IPS DF 19.7 (cell line): Measurements from ENCODE around the gene KASH5.

Experiments
- DNase-seq: peaks from one replicate; pipeline ENCODE4 v3.0.0-alpha.2; 2013; ENCODE audit warnings: low read depth, low spot score

KASH5 gene

DNA sequence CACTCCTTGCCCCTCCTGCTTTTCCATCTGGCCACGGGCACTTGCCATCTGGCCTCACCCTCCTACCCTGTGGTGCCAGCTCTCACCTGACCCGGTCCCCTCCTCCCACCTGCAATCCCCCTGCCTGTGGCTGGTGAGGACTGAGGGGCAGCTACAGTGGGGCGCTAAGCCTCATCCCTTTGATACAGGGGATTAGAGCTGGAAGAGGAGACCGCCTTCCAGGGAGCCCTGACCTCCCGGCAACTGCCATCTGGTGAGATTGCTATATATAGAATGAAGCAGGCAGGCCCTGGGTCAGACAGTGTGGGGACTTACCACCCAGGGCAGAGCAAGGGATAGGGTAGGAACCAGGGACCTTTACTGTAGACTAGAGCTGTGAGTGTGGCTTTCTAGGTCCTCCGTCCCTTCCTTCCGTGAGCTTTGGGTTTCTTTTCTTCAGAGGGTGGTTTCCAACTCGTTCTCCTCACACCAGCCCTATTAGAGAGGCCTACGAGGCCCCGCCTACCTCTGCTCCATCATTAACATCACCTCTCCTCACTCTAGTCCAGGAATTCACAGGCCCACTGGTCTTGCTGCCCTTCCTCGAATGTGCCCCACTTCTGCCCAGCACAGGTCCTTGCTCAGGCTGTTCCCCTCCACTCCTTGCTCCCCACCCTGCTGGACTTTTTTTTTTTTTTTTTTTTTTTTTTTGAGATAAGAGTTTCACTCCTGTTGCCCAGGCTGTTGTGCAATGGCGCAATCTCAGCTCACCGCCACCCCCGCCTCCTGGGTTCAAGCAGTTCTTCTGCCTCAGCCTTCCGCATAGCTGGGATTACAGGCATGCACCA lies 7.7 kb downstream of the KASH5 start:
- DNase-seq, result no peak

DNA sequence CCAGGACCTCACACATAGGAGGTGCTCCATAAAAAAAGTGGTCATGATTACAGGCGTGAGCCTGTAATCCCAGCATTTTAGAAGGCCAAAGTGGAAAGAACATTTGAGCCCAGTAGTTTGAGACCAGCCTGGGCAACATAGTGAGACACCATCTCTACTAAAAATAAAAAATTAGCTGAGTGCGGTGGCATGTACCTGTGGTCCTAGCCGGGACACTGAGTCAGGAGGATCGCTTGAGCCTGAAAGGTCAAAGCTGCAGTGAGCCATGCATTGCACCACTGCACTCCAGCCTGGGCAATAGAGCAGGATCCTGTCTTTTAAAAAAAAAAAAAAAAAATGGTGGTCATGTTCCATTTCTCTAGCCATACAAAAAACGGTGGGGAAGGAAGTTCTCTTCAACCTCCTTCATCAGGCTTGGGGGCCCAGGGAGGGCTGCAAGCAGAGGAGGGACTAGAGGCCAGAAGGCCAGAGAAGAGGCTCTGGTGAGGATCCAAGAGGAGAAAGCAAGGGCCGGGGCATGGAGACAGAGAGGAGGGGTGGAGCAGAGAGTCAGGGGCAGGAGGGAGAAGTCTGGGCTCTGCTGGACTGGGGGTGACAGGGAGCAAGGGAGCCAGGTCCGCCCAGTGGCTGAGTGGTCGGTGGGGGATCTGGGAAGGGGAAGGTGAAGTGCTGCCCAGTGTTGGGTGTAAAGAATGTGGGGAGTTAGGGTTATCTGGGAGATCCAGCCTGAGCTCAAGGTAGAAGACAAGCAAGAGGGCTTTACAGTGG lies 8.9 kb downstream of the KASH5 start:
- no peak for DNase-seq

GRCh38 chr19:49398001-49398615 lies 10.1 kb downstream of the KASH5 start:
- no peak for DNase-seq

DNA sequence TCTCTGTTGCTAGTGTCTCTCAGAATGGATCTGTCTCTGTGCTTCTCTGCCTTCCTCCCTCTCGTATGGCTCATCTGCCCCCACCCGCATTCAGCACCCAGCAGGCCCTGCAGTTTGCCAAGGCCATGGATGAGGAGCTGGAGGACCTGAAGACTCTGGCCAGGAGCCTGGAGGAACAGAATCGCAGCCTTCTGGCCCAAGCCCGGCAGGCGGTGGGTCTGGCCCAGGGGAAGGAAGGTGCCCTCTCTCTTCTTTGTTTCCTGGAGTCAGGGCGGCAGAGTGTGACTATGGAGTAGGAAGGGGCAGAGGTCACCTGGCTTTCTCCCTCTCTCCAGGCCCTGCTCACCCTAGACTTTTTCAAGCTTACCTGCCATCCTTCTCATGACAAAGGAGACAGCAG lies 10.9 kb downstream of the KASH5 start:
- no peak for DNase-seq

- DNase-seq, result no peak
These were observed 12.0 kb downstream of the KASH5 start for GRCh38 chr19:49400029-49400428.

DNA sequence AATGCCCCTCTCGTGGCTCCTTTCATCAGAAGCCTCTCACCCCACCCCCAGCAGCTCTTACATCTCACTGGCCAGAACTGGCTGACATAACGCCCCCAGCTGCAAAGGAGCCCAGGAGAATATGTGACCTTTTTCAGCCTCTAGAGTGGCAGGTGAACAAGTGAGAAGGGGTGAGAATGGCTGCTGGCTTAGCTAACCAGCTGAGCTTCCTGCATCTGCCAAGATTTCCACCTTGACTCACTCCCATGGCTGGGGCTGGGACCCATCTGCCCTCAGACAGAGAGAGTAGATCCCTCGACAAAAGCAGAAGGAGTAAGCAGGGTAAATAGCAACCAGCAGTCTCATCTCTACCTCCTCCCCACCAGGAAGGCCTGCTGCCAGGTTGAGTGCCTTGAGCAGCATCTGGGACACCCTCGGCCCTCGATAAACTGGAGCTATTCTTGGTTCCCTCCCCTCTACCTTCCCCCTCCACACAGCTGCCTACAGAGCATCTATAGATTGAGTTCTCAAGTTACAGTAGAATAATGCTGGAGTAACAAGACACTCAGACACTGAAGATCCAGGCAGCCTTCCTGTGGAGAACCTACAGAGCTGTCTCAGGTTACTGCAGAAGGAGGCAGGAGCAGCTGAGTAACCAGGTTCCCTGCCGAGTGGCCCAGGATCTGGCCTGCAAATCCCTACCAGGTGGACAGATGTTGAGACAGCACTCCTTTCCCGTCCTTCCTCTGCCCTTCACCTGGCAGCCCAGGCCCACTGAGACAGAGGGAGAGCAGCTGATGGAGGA lies 15.5 kb downstream of the KASH5 start:
- peak; percentile 99 for DNase-seq

GRCh38 chr19:49407079-49407478 lies 19.0 kb downstream of the KASH5 start:
- no peak for DNase-seq

- DNase-seq, result no peak
These were observed 19.5 kb downstream of the KASH5 start for GRCh38 chr19:49407482-49408015.

- DNase-seq, result no peak
These were observed 20.9 kb downstream of the KASH5 start for GRCh38 chr19:49408816-49409440.

DNA sequence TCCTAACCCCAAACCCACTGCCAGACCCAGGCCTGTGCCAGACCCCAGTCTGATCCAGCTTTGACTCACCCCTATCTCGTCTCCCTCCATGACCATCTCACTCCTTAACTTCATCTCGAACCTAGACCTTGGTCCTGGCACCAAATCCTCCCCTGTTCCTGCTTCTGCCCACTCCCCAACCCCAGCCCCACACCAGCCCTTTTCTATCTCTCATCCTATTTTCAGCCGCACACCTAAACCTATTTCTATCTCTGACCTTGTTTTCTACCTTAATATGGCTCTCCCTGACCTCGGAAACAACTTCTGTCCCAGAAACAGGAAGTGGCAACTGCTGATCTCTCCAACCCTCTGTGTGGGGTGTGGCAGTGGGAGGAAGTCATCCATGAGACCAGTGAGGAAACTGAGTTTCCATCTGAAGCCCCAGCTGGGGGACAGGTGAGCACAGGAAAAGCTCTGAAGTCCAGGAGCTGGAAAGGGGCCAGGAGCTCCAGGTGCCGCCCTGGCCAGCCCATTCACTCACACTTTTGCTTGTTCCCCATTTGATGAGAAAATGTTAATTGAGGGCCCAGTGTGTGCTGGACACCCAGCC lies 21.5 kb downstream of the KASH5 start:
- DNase-seq, result no peak

GRCh38 chr19:49411681-49412326 lies 23.8 kb downstream of the KASH5 start:
- DNase-seq, result no peak

DNA sequence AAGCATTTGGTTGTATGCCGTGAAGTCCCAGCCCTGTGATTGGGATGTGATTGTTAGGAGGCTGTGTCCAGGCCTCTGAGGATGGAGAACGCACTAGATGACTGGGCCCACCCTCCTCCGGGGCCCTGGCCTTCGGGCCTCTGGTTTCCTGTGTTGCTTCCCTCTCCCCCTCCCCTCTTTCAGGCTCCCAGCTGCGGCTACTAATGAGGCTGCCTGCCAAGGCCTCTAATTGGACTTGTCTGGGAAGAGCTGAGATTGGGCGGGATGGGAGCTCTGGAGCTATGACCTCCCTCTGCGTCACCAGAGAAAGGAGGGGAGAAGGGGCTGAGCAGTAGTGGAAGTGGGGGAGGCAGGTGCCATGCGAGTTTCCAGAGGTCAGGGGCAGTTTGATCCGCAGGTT lies 25.3 kb downstream of the KASH5 start:
- DNase-seq, result no peak

- no peak for DNase-seq
These were observed 26.2 kb downstream of the KASH5 start for GRCh38 chr19:49414256-49414655.

GRCh38 chr19:49415102-49415809 lies 27.2 kb downstream of the KASH5 start:
- no peak for DNase-seq

DNA sequence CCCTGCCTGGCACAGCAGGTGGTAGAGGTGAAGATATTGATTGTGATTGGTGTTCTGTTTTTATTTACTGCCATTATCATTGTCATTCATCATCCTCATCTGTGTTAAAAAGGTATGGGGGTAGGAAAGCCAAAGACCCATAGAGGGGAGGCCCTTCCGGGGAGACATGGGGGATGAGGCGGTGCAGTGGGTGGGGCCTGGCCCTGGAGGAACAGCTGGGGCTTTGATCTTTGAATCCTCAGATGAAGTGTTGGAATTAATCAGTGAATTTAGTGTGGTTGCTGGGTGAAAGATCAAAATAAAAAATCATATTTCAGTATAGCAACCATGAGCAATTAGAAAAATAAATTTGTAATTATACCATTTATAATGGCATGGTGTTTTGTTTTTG lies 27.8 kb downstream of the KASH5 start:
- DNase-seq, result no peak

DNA sequence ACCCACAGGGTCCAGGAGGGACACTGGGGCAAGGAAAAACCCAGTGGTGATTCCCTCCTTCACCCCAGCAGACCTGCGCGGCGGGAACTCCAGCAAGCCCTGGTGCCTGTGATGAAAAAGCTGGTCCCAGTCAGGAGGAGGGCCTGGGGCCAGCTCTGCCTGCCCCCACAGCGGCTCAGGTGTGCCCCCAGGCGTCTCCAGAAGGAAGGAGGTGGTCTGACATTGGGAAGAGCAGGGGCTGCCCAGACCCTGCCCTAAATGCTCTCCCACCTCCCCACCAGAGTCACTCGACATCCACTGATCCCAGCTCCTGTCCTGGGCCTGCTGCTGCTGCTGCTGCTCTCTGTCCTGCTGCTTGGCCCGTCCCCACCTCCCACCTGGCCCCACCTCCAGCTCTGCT lies 29.0 kb downstream of the KASH5 start:
- DNase-seq, result no peak

DNA sequence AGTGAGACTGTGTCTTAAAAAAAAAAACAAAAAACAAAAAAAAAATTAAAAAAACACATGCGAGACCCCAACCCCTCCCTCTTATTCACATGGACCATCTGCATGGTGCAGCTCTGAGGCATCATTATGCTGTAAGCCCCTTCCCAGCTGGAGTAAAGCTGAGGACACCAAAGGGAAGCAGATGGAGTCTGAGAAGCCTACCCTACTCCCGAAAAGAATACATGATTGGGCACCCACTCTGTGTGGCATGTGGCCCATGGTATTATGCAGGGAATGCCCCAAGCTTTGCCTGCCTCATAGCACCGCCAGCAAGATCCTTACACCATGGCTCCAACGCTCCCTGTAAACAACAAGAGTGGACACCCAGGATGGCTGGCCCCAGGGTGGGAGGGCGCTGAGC lies 30.5 kb downstream of the KASH5 start:
- DNase-seq, result no peak

GRCh38 chr19:49419173-49419572 lies 31.1 kb downstream of the KASH5 start:
- DNase-seq, result no peak

DNA sequence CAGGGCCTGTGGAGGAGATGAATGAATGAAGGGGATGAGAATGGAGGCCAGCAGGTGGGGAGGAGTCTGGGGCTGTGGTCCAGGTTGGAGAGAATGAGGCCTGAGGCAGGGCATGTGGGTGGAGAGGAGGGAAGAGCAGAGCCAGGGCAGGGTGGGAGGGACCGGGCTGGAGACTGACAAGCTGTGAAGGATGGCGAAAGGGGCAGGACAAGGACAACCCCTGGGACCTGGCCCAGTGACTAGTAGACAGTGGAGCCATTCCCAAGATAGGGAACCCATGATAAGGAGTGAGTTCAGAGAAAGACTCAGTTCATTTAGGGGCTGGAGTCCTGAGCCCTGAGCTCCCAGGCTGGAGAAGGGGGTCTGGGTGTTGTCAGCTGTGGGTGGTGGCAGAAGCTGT lies 32.2 kb downstream of the KASH5 start:
- no peak for DNase-seq
